Neural progenitor cell (in vitro differentiated cells): ENCODE data around the gene TMEM51. TPM values are rescaled to one million over a fixed set of nuclear protein-coding genes. Genes with fewer than 3 reads are reported as not detected.

Source experiments
- DNase-seq: peaks from one replicate; pipeline ENCODE4 v3.0.0-alpha.2; 2016; ENCODE audit warnings: low spot score
- H2AFZ ChIP-seq: fragments of 200-600 bp; sonication (generic); replicated peaks from 2 replicates; pipeline ENCODE4 v1.6.1; 2016; ENCODE audit warnings: antibody characterized with exemption
- H3F3A ChIP-seq: fragments of 200-600 bp; sonication (generic); 2 replicates; pipeline ENCODE4 v1.6.1; 2016; ENCODE audit warnings: antibody characterized with exemption, low read depth
- H3K27ac ChIP-seq: fragments of 200-600 bp; sonication (generic); 2 replicates; pipeline ENCODE4 v1.5.1; 2016; ENCODE audit warnings: mild to moderate bottlenecking
- H3K27me3 ChIP-seq: fragments of 200-600 bp; sonication (generic); 2 replicates; pipeline ENCODE4 v1.6.1; 2016; ENCODE audit warnings: mild to moderate bottlenecking, moderate library complexity
- H3K36me3 ChIP-seq: fragments of 200-600 bp; sonication (generic); 2 replicates; pipeline ENCODE4 v1.5.1; 2016
- H3K4me1 ChIP-seq: fragments of 200-600 bp; sonication (generic); 2 replicates; pipeline ENCODE4 v1.6.1; 2016; ENCODE audit warnings: mixed run types
- H3K4me2 ChIP-seq: fragments of 200-600 bp; sonication (generic); 2 replicates; pipeline ENCODE4 v1.6.1; 2016
- H3K4me3 ChIP-seq: fragments of 200-600 bp; sonication (generic); 2 replicates; pipeline ENCODE4 v1.5.1; 2016
- H3K79me2 ChIP-seq: fragments of 200-600 bp; sonication (generic); 2 replicates; pipeline ENCODE4 v1.6.1; 2016; ENCODE audit warnings: low read depth
- H3K9ac ChIP-seq: fragments of 200-600 bp; sonication (generic); 2 replicates; pipeline ENCODE4 v1.6.1; 2016
- H3K9me3 ChIP-seq: fragments of 200-600 bp; sonication (generic); 2 replicates; pipeline ENCODE4 v1.5.1; 2016; ENCODE audit warnings: low read depth
- H4K20me1 ChIP-seq: fragments of 200-600 bp; sonication (generic); 2 replicates; pipeline ENCODE4 v1.6.1; 2016; ENCODE audit warnings: low read depth
- H3K27ac Mint-ChIP-seq: 3 replicates; pipeline ENCODE4 v1.8.0; 2021; ENCODE audit warnings: mixed read lengths
- H3K27me3 Mint-ChIP-seq: 2 replicates; pipeline ENCODE4 v1.8.0; 2022; ENCODE audit warnings: low read depth, mild to moderate bottlenecking, inconsistent platforms, moderate library complexity, mixed read lengths; ENCODE audit not compliant: insufficient read depth
- H3K36me3 Mint-ChIP-seq: 3 replicates; pipeline ENCODE4 v1.8.0; 2021; ENCODE audit warnings: mixed read lengths
- H3K4me1 Mint-ChIP-seq: 3 replicates; pipeline ENCODE4 v1.8.0; 2021; ENCODE audit warnings: mixed read lengths
- H3K4me3 Mint-ChIP-seq: 3 replicates; pipeline ENCODE4 v1.8.0; 2021; ENCODE audit warnings: mild to moderate bottlenecking, moderate library complexity, mixed read lengths
- H3K9me3 Mint-ChIP-seq: 3 replicates; pipeline ENCODE4 v1.8.0; 2020; ENCODE audit warnings: mixed read lengths
- EZH2 ChIP-seq: fragments of 200-600 bp; sonication (generic); IDR thresholded peaks from 2 replicates; pipeline ENCODE4 v1.6.1; 2017; ENCODE audit warnings: antibody characterized with exemption, mild to moderate bottlenecking, moderate library complexity
- EZH2phosphoT487 ChIP-seq: fragments of 200-600 bp; sonication (generic); IDR thresholded peaks from 2 replicates; pipeline ENCODE4 v1.6.1; 2017; ENCODE audit warnings: antibody characterized with exemption
- total RNA-seq: library from RNA; depleted of rRNA; stranded (reverse); fragments of >200 nt; gene quantifications from 2 replicates; pipeline ENCODE4 v1.2.3, GENCODE V29; 2015; ENCODE audit warnings: low replicate concordance
- TF ChIP-seq, protein P1 (sequence below): fragments of 200-600 bp; sonication (generic); IDR thresholded peaks from 2 replicates; pipeline ENCODE4 v1.5.1; 2017; ENCODE audit warnings: antibody characterized with exemption, mild to moderate bottlenecking

TMEM51 gene
- total RNA-seq, 1 donor from 2014 or later, result 5.2 TPM

DNA sequence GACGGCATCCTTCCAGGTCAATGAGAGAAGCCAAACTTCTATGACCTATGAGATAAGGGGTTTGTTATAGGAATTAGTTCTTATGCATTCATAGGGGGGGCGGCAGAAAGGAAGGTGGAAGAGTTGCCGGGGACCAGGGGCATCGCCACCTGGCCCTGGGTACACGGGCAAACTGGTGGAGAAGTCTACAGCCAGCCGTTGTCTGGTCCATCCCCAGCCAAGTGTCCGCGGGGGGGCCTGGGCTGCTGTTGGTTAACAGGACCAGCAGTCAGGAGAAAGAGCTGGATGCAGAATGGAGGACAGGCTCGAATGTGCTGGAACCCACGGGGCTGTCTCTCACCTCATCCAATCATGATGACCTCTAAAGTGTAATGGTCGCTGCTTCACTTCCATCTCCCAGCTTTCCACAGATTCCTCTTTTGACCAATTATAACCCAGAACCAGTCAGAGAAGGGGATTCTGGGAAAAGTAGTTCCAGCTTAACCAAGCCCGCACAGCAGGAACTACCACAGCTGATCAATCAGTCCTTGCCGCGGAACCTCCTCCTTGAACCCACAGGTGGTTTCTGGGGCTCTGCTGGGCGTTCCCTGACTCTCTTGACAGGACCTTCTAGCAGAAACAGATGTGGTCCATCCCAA lies 17.8 kb downstream of the TMEM51 start:
- H3K36me3 ChIP-seq, result no peaks in the 10 kb centered on the region
- no peak overlapping the region for H3K9ac ChIP-seq
- H3K27ac Mint-ChIP-seq, result no peak overlapping the region
- no peak overlapping the region for H3K4me3 ChIP-seq
- no peaks in the 10 kb centered on the region for H3K4me1 ChIP-seq
- no peak overlapping the region for H2AFZ ChIP-seq
- H3K27me3 Mint-ChIP-seq, result peaks cover 9% of the 10 kb centered on the region
- H3K79me2 ChIP-seq, result no peaks in the 10 kb centered on the region
- H3K4me2 ChIP-seq, result no peak overlapping the region
- no peaks in the 10 kb centered on the region for H4K20me1 ChIP-seq
- H3K4me1 Mint-ChIP-seq, result peaks cover 28% of the 10 kb centered on the region
- H3F3A ChIP-seq, result no peaks in the 10 kb centered on the region
- no peaks in the 10 kb centered on the region for H3K27me3 ChIP-seq
- DNase-seq, result no peak
- no peaks in the 10 kb centered on the region for H3K36me3 Mint-ChIP-seq
- H3K4me3 Mint-ChIP-seq, result no peak overlapping the region
- TF ChIP-seq EZH2, result no peak
- TF ChIP-seq EZH2phosphoT487, result no peak
- TF ChIP-seq, protein P1, sequence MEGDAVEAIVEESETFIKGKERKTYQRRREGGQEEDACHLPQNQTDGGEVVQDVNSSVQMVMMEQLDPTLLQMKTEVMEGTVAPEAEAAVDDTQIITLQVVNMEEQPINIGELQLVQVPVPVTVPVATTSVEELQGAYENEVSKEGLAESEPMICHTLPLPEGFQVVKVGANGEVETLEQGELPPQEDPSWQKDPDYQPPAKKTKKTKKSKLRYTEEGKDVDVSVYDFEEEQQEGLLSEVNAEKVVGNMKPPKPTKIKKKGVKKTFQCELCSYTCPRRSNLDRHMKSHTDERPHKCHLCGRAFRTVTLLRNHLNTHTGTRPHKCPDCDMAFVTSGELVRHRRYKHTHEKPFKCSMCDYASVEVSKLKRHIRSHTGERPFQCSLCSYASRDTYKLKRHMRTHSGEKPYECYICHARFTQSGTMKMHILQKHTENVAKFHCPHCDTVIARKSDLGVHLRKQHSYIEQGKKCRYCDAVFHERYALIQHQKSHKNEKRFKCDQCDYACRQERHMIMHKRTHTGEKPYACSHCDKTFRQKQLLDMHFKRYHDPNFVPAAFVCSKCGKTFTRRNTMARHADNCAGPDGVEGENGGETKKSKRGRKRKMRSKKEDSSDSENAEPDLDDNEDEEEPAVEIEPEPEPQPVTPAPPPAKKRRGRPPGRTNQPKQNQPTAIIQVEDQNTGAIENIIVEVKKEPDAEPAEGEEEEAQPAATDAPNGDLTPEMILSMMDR, result no peak
- H3K9me3 ChIP-seq, result no peaks in the 10 kb centered on the region
- no peak overlapping the region for H3K27ac ChIP-seq
- H3K9me3 Mint-ChIP-seq, result no peaks in the 10 kb centered on the region

DNA sequence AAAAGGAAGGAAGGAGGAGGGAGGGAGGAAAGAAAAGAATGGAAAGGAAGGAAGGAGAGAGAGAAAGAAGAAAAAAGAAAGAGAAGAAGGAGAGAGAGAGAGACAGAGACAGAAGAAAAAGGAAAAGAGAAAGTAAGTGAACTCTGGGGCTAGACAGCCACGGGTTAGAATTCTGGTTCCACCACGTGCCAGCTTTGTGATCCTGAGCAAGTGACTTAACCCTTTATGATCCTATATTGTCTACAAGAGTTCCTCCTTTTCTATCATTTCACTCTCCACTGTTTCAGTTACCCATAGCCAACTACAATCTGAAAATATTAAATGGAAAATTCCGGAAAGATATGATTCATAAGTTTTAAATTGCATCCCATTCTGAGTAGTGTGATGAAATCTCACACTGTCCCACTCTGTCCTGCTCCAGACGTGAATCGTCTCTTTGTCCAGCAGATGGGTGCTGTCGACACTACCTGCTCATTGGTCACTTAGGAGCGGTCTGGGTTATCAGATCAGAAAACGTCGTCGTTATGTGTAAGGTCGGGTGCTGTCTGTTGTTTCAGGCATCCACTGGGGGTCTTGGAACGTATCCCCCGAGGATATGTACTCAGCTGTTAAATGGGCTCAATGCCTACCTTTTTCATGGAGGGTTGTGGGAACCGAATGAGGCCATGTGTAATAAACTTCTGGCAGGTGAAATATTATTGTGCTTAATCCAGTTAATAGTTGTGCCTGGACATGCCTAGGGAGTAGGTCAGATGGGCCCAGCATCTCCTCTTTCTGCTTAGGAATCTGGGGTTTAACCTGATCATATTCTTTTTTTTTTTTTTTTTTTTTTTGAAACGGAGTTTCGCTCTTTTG lies 19.1 kb downstream of the TMEM51 start:
- H2AFZ ChIP-seq, result no peak overlapping the region
- DNase-seq, result no peak
- no peaks in the 10 kb centered on the region for H3K9me3 ChIP-seq
- H3K4me1 Mint-ChIP-seq, result peaks cover 38% of the 10 kb centered on the region
- TF ChIP-seq, protein P1, result no peak
- TF ChIP-seq EZH2 (no peak), EZH2phosphoT487 (no peak)
- no peak overlapping the region for H3K4me3 ChIP-seq
- no peaks in the 10 kb centered on the region for H3K27me3 ChIP-seq
- no peaks in the 10 kb centered on the region for H3K36me3 Mint-ChIP-seq
- H3K9ac ChIP-seq, result no peak overlapping the region
- H4K20me1 ChIP-seq, result no peaks in the 10 kb centered on the region
- no peaks in the 10 kb centered on the region for H3K9me3 Mint-ChIP-seq
- H3K36me3 ChIP-seq, result no peaks in the 10 kb centered on the region
- no peaks in the 10 kb centered on the region for H3K79me2 ChIP-seq
- H3K27ac ChIP-seq, result no peak overlapping the region
- no peak overlapping the region for H3K27ac Mint-ChIP-seq
- H3K4me1 ChIP-seq, result no peaks in the 10 kb centered on the region
- peaks cover 9% of the 10 kb centered on the region for H3K27me3 Mint-ChIP-seq
- no peak overlapping the region for H3K4me2 ChIP-seq
- H3K4me3 Mint-ChIP-seq, result no peak overlapping the region
- no peaks in the 10 kb centered on the region for H3F3A ChIP-seq

DNA sequence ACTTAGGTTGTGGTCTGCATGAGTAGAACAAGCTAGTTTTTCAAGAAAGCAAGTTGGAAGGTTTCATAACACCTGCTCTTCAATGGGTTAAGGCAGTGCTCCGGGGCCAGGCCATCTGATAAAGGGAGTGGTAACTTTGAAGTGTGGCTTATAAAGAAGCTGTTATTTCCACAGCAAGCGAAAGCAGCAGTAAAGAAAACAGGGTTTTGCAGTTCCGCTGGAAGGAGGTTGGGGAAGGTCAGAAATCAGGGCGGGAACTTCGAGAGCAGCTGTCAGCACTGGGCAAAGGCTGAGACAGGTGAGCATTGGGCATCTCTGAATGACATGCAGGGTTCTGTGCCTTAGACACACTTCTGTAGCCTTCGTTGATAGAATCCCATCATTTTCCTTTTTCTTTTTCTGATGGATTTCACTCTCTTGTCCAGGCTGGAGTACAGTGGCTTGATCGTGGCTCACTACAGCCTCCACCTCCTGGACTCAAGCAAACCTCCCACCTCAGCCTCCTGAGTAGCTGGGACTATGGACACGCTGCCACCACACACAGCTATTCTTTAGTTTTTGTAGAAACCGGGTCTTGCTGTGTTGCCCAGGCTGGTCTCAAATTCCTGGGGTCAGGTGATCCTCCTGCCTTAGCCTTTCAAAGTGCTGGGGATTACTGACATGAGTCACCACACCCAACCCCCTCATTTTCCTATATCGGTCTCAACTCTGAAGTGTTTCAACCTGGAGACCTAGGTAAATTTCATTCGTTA lies 20.5 kb downstream of the TMEM51 start:
- Mint-ChIP-seq H3K9me3 (no peaks in the 10 kb centered on the region), H3K4me1 (peaks cover 47% of the 10 kb centered on the region), H3K27me3 (peaks cover 6% of the 10 kb centered on the region), H3K4me3 (no peak overlapping the region), H3K27ac (no peak overlapping the region), H3K36me3 (no peaks in the 10 kb centered on the region)
- Histone ChIP-seq H3K4me3 (no peak overlapping the region), H4K20me1 (no peaks in the 10 kb centered on the region), H3K27me3 (no peaks in the 10 kb centered on the region), H3K4me1 (no peaks in the 10 kb centered on the region), H3K9ac (no peak overlapping the region), H3K9me3 (no peaks in the 10 kb centered on the region), H3K79me2 (no peaks in the 10 kb centered on the region), H3K4me2 (no peak overlapping the region), H3K36me3 (no peaks in the 10 kb centered on the region), H3F3A (no peaks in the 10 kb centered on the region), H3K27ac (no peak overlapping the region), H2AFZ (no peak overlapping the region)
- TF ChIP-seq, protein P1, result no peak
- no peak for TF ChIP-seq EZH2phosphoT487
- no peak for TF ChIP-seq EZH2
- DNase-seq, result no peak
